ENCODE measurements around the gene EPPIN. TPM values are rescaled to one million over a fixed set of nuclear protein-coding genes. Genes with fewer than 3 reads are reported as not detected.

EPPIN gene
- total RNA-seq, 1 donor from 2014 or later = not detected

Other genes with a start within 250 kb of the EPPIN start
- gene RBPJL, start 240.6 kb downstream of the EPPIN start, total RNA-seq = not detected
- not detected for gene MATN4, start 239.1 kb downstream of the EPPIN start, total RNA-seq
- 81.6 TPM for gene SDC4, start 199.0 kb downstream of the EPPIN start, total RNA-seq
- 23.8 TPM for gene SYS1, start 184.2 kb downstream of the EPPIN start, total RNA-seq
- gene TP53TG5, start 169.1 kb downstream of the EPPIN start, total RNA-seq = not detected
- 28.7 TPM for gene DBNDD2, start 139.1 kb downstream of the EPPIN start, total RNA-seq
- 90.9 TPM for gene PIGT, start 131.3 kb downstream of the EPPIN start, total RNA-seq
- not detected for gene WFDC2, start 77.6 kb downstream of the EPPIN start, total RNA-seq
- gene SPINT3, start 31.8 kb downstream of the EPPIN start, total RNA-seq = not detected
- gene WFDC6, start 7.9 kb downstream of the EPPIN start, total RNA-seq = not detected
- gene WFDC8, start 31.9 kb upstream of the EPPIN start, total RNA-seq = not detected
- gene WFDC10A, start 82.3 kb upstream of the EPPIN start, total RNA-seq = not detected
- gene WFDC9, start 83.9 kb upstream of the EPPIN start, total RNA-seq = not detected
- not detected for gene WFDC11, start 122.8 kb upstream of the EPPIN start, total RNA-seq
- not detected for gene WFDC13, start 154.6 kb upstream of the EPPIN start, total RNA-seq
- not detected for gene WFDC10B, start 157.6 kb upstream of the EPPIN start, total RNA-seq
- not detected for gene SPINT4, start 174.9 kb upstream of the EPPIN start, total RNA-seq
- 0.58 TPM for gene WFDC3, start 244.5 kb upstream of the EPPIN start, total RNA-seq
- 21.8 TPM for gene DNTTIP1, start 244.6 kb upstream of the EPPIN start, total RNA-seq

Data from mesenteric fat pad (tissue), 1 donor.